T-helper 1 cell treated with Interleukin-12 subunit alpha and Interleukin-12 subunit beta and Interleukin-4 antibody, amounts not matched to agents 30 ng/mL and 1 ng/mL, for 36 hours (primary cell): ENCODE data around the gene IGSF8. TPM values are rescaled to one million over a fixed set of nuclear protein-coding genes. Genes with fewer than 3 reads are reported as not detected.

Experiments used
- intact Hi-C: fragments of 100-400 bp; cut with micrococcal nuclease; formaldehyde crosslinking; loops from one replicate; pipeline ENCODE4 v1.15.1; 2024
- total RNA-seq: library from RNA; stranded (reverse); gene quantifications from 2 replicates; pipeline ENCODE4 v1.2.3, GENCODE V29; 2022

The IGSF8 gene
- total RNA-seq, 1 donor from 2014 or later, result 27.8 TPM

DNA sequence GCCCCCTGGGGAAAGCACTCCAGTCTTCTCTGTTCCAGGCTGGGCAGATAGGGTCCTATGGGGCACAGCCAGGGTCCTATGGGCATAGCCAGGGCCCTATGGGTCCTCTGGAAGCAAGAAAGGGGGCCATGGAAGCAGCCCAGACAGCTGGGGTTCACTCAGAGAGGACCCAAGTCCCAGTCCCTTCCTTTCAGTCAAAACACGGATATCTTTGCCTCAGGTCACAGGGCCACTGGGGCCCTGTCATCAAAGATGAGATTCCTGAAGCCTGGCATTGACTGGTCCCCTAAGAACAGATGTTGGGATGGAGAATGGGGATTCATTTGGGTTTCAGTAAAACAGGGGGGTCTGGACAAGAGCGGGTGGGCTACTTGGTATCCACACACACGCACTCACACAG, 8.5 kb downstream of the IGSF8 start:
- intact Hi-C loops, result no loop called here

- intact Hi-C loops, result no loop called here
Observed at GRCh38 chr1:160087118-160087662, 11.2 kb downstream of the IGSF8 start.

GRCh38 chr1:160086456-160086892, 11.9 kb downstream of the IGSF8 start:
- intact Hi-C loops, result no loop called here

DNA sequence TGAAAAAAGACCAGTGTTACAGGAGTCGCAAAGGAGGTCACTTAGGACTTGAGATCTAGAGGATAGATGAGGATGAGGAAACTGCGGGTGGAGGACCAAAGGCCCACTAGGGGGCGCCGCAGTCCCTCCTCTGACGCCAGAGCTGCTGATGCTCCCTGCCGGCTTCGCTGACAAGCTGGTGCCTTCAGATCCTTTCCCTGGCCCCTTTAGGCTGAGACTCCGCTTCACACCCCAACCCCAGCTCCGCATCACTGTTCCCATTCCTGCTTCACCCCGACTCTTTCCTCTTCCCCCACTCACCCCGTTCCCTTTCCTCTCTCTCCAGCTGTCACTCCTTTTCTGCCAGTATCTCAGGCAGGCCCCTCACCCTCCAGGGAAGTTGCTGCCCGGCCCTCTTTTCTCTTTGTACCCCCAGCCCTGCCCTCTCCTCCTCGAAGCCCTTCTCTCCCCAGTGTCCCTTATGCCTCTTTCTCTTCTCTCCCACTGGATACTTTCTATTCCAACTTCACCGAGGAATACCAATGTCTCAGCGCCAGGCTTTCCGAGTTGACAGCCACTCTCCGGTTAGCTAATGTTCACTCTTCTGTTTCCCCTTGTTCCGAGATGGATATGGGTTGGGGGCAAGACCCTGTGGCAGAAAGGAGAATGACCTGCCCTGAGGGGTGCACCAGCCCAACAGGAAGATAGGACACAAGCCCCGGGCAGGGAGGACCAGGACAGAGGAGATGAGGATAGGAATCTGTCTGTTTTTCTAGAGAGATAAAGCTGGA, 12.5 kb downstream of the IGSF8 start:
- intact Hi-C loops, result loop anchor here (1.0 to 2.0 kb wide), 6 partner anchors 12 to 954 kb away; partner anchors contain the start of genes IGSF8 and PIGM

DNA sequence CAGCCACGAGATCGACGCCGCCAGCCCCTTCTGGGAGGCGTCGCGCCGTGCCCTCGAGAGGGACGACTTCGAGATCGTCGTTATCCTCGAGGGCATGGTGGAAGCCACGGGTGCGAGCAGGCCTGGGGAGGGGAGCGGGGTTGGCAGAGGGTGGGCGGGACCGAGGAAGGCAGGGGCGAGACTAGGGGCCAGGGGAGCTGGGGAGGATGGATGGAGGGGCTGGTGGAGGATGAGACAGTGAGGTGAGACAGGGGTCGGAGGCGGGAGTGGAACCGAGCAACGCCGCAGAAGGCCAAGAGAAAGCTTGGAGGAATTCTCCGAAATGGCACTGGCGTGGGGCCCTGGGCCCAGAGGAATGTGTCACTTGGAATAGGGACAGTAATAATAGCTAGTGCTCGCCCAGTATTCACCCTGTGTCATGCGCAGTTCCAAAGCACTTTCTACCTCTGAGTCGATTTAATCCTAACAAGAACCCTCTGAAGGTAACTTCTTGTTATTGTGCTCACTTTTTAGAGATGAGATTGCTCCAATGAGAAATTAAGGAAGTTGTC, 13.6 kb downstream of the IGSF8 start:
- intact Hi-C loops, result loop anchor here (1.0 to 2.0 kb wide), 7 partner anchors 13 to 953 kb away; partner anchors contain the start of genes IGSF8 and PIGM

GRCh38 chr1:160083968-160084770, 14.2 kb downstream of the IGSF8 start:
- intact Hi-C loops, result loop anchor here (1.0 to 2.0 kb wide), 4 partner anchors 38 to 147 kb away; partner anchors contain the start of gene PIGM

- intact Hi-C loops, result no loop called here
Observed at GRCh38 chr1:160082926-160083325, 15.5 kb downstream of the IGSF8 start.

DNA sequence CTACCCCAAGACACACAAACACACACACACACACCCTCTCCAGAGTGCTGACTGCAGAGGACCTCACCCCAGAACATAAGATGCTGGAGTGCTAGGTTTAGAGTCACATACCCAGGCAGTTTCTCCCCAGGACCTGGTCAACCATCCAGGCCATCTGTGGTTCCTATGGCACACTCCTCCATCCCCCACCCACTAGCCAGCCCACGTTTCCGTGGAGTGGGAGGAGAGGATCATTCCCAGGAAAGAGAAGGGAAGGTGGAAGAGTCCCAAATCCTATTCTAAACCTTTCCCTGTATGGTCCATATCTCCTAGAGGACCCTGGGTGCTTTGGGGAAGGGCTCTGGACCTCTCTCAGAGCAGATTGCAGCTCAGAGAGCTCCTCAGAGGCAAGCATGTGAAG, 15.9 kb downstream of the IGSF8 start:
- intact Hi-C loops, result no loop called here

- intact Hi-C loops, result no loop called here
Observed at GRCh38 chr1:160081261-160081936, 17.0 kb downstream of the IGSF8 start, which contains the start of gene KCNJ9. Gene KCNJ9 (plus strand): TSS chr1:160081538. CDS start chr1:160084031, 2,493 bp downstream.

DNA sequence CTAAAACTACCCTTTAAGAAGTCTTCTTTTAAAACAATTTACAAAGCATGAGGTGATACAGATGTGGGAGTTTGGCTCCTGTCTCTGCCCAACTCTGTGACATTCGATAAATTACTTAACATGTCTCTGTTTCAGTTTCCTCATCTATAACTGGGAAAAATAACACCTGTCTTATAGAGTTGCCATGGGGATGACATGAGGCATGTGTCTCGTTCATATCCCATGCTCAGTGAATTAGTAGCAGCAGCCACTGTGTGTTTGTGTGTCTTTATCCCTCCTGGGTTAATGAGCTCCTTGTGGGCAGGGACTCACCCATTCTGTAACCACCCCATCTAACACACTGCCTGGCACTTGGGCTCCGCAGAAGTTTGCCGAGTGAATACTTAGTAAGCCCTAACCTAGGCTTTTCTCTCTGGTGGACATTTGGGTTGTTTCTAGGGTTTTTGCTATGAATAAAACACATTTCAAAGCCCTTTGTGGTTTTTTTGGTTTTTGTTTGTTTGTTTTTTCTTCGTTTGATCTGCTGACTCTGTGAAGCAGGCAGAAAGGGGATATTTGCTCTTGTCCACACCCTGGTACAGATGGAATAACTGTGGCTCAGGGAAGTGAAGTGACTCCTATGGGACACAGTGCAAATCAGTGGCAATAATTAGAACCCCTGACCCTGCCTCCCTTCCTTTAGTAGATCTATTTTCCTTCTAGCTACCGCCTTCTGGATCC, 17.9 kb downstream of the IGSF8 start:
- intact Hi-C loops, result no loop called here

DNA sequence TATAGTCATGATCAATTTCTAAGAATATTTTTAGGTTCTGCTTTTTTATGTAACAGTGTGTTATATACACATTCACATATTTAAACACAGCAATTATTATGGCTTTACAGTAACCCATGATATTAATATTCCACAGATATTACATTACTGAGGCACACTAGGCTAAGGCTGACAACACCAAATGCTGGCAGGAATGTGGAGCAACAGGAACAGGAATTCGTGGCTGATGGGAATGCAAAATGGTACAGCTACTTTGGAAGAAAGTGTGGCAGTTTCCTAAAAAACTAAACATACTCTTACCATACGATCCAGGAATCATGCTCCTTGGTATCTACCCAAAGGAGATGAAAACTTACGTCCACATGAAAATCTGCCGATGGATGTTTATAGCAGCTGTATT, 19.0 kb downstream of the IGSF8 start:
- intact Hi-C loops, result no loop called here

DNA sequence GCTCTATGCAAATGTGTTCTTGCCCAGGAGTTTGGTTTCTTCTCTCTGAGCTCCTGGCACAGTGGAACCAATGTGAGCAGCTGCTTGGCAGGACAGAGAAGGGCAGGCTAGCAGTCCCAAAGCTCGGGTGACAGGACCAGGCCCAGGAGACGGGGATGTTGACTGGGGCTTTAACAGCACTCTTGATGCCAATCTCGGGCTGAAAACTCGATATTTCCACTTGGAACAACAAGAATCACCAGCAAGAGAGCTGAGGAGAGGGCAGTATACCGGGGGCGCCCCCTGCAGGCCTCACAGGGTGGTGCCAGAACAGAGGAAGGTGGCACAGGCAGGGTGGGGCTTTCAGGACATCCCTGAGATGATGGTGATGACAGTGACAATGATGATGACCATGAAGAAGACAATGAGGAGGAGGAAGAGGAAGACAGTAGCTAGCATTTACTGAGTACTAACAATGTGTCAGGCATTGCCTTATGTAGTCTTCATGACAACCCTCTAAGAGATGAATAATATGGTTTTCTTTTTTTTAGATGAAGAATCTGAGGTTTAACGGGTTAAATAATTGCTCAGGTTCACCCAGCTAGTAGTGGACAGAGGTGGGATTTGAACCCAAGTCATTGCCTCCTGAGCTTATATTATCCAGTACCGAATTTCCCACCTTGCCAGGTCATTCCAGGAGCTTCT, 19.8 kb downstream of the IGSF8 start:
- intact Hi-C loops, result loop anchor here (1.0 kb wide), 2 partner anchors 32 to 142 kb away; no protein-coding TSS in a partner anchor

DNA sequence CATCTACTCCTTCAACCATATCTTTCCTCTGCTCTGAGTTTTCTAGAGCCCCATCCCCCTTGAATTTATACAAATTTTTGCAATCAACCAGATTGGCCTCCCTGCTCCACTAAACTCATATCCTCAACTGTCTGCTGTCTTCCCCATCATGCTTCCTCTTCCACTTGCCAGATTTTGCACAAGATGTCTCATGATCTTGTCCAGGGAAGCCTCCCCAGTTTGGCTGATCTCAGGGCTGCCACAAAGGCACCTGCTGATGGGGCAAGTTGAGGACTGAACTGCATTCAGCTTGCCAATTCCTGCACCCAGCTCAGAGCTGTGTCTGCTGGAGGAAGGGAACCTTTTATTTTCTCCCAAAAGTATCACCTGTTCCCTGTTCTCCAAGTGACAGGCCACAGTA, 20.9 kb downstream of the IGSF8 start:
- intact Hi-C loops, result no loop called here

DNA sequence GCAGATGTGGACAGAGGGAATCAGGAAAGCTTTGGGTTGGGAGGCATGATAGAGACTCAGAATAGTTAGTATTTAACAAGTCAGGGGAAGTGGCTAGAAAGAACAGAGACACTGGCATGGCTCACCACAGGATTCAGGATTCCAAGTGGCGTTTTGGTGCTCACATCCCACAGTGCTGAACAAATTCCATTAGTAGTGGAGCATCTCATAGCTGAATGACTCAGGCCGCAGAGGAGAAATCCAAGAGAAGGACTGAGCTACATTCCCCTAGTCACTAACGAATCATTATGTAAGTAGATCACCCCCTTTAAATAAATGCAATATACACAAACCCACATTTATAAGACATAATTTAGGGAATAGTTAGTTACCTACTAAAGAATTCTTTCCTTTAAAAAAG, 22.1 kb downstream of the IGSF8 start:
- intact Hi-C loops, result no loop called here

GRCh38 chr1:160075836-160076235, 22.6 kb downstream of the IGSF8 start:
- intact Hi-C loops, result no loop called here

DNA sequence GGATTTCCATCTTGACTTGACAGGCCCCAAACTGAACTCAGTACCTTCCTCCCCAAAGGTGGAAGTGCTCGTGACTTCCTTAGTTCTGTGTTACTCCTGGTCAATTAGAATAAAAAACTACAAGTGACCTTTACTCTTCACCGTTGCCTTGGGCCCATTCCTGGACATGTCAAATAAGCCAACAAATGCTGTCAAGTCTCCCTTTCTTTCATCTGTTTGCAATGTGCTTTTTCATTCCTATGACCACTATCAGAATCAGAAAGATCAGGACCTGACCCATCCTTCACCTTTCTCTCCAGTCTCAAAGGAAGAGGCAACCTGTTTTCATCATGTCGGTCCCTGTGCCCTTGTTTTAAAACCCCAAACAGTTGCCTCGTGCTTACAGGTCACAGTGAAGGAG, 23.6 kb downstream of the IGSF8 start:
- intact Hi-C loops, result no loop called here

DNA sequence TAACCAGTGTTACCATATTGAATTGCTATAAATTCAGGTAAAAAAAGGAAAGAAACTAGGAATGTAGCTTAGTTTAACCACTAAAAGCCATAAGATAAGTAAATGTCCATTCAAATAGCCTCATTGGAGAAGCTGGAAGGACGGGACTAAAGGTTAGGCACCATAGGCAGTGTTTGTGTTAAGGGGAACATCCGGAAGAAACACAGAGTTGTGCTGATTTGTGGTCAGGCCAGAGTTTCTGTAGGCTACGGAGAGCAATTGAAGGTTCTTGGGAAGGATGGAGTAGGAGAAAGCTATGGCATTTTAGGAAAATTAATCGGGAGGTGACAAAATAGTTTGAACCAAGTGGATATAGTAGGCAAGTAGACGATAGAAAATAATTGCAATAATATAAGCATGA, 27.1 kb downstream of the IGSF8 start:
- intact Hi-C loops, result no loop called here

DNA sequence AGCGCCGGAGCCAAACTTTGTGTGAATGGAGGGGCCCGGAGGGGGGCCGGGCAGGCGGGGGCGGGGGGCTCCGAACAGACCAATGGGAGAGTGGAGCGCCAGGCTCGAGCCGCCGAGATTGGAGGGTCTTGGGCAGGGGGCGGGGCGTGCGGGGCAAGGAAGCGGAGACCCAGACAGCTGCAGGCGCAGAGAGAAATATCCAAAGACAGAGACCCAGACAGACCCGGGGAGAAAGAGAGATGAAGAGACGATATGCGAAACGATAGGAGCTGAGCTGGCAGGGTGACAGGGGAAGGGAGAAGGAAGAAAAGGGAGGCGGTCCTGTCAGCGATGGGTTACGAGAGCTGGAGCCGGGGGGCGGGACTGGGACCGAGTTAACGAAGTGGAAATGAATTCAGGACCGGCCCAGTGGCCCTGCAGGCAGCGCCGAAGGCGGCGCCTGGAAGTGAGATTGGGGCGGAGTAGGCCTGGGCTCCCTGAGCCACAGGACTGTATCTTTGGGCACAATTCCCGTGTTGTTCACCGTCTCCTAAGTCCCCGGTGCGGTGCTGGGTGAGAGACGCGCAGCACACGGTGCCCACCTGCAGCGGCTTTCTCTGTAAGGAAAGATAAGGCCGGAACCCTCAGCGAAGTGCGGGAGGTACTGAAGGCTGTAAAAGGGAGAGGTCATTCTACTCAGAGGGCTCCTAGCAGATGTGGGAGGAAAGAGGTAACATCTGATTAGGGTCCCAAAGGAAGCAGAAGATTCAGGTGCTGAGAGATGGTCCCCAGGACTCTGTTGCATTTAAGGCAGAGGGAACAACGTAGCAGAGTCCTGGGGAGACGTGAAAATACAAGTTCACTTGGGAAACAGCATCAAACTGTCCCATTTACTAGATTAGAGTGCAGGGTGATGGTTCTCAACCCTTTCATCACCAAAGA, 27.9 kb downstream of the IGSF8 start:
- intact Hi-C loops, result no loop called here
